ENCODE results near the gene KAZN. TPM values are rescaled to one million over a fixed set of nuclear protein-coding genes. Genes with fewer than 3 reads are reported as not detected.

KAZN gene
- polyA plus RNA-seq, 1 donor (not counting 4 experiments of a cell fraction or from before 2014, with no cell fraction given) = 5.9 TPM

GRCh38 chr1:15028102-15028501 lies 429.6 kb downstream of the KAZN start:
- Histone ChIP-seq H3K27ac (ENCODE audit: control insufficient read depth, insufficient read depth, low read length) (no peak overlapping the region), H3K36me3 (ENCODE audit: control insufficient read depth in 2 of 2, extremely low read depth in 1 of 2, insufficient read depth in 2 of 2, low read length in 2 of 2) (no peaks in the 10 kb centered on the region), H3K4me2 (ENCODE audit: control insufficient read depth, extremely low read depth, insufficient read depth, low read depth, low read length) (no peak overlapping the region), H3K27me3 (ENCODE audit: control insufficient read depth, extremely low read depth, insufficient read depth, low read length) (no peaks in the 10 kb centered on the region), H4K20me1 (ENCODE audit: control insufficient read depth, extremely low read depth, insufficient read depth, low read length) (no peaks in the 10 kb centered on the region), H3K4me3 (ENCODE audit: control insufficient read depth in 2 of 3, extremely low read depth in 1 of 3, insufficient read depth in 2 of 3, low read depth in 1 of 3, low read length in 3 of 3) (no peak overlapping the region), H3K9ac (ENCODE audit: control insufficient read depth, extremely low read depth, insufficient read depth, low read length) (no peak overlapping the region), H3K79me2 (ENCODE audit: control insufficient read depth, insufficient read depth, low read length) (peaks cover 8% of the 10 kb centered on the region), H3K9me1 (ENCODE audit: control insufficient read depth, extremely low read depth, insufficient read depth, low read length) (no peaks in the 10 kb centered on the region), H2AFZ (ENCODE audit: control insufficient read depth, low read length) (no peak overlapping the region), H3K4me1 (ENCODE audit: control insufficient read depth, extremely low read depth, insufficient read depth, low read length) (no peaks in the 10 kb centered on the region), H3K9me3 (ENCODE audit: control insufficient read depth, low read depth, low read length) (no peaks in the 10 kb centered on the region)
- FAIRE-seq = no peak
- no peak for TF ChIP-seq CTCF (optimal IDR thresholded peaks at IDR 0.05 in 1 of 3, IDR thresholded peaks at IDR 0.05 in 1 of 3, conservative IDR thresholded peaks at IDR 0.05 in 1 of 3; ENCODE audit: extremely low read depth in 1 of 3, insufficient read depth in 2 of 3, low read length in 3 of 3)
- TF ChIP-seq EZH2 (IDR thresholded peaks at IDR 0.05; ENCODE audit: low read length) = no peak
- dilution Hi-C loops (cut with MboI; ENCODE audit: extremely low pct_ligation_motif_present, low sequenced_read_pairs) = no loop called here
- DNase-seq (ENCODE audit: low read depth, low spot score) = no peak

- no peaks in the 10 kb centered on the region for H3K9me1 ChIP-seq (ENCODE audit: control insufficient read depth, extremely low read depth, insufficient read depth, low read length)
- H3K27ac ChIP-seq (ENCODE audit: control insufficient read depth, insufficient read depth, low read length) = no peak overlapping the region
- H3K4me3 ChIP-seq (ENCODE audit: control insufficient read depth in 2 of 3, extremely low read depth in 1 of 3, insufficient read depth in 2 of 3, low read depth in 1 of 3, low read length in 3 of 3) = no peak overlapping the region
- H3K27me3 ChIP-seq (ENCODE audit: control insufficient read depth, extremely low read depth, insufficient read depth, low read length) = no peaks in the 10 kb centered on the region
- no peak overlapping the region for H3K4me2 ChIP-seq (ENCODE audit: control insufficient read depth, extremely low read depth, insufficient read depth, low read depth, low read length)
- no peaks in the 10 kb centered on the region for H4K20me1 ChIP-seq (ENCODE audit: control insufficient read depth, extremely low read depth, insufficient read depth, low read length)
- no peaks in the 10 kb centered on the region for H3K9me3 ChIP-seq (ENCODE audit: control insufficient read depth, low read depth, low read length)
- peaks cover 4% of the 10 kb centered on the region for H3K4me1 ChIP-seq (ENCODE audit: control insufficient read depth, extremely low read depth, insufficient read depth, low read length)
- no peak for TF ChIP-seq EZH2 (IDR thresholded peaks at IDR 0.05; ENCODE audit: low read length)
- TF ChIP-seq CTCF (optimal IDR thresholded peaks at IDR 0.05 in 1 of 3, IDR thresholded peaks at IDR 0.05 in 1 of 3, conservative IDR thresholded peaks at IDR 0.05 in 1 of 3; ENCODE audit: extremely low read depth in 1 of 3, insufficient read depth in 2 of 3, low read length in 3 of 3) = no peak
- no peak for FAIRE-seq
- H3K9ac ChIP-seq (ENCODE audit: control insufficient read depth, extremely low read depth, insufficient read depth, low read length) = no peak overlapping the region
- no peak for DNase-seq (ENCODE audit: low read depth, low spot score)
- H3K79me2 ChIP-seq (ENCODE audit: control insufficient read depth, insufficient read depth, low read length) = peaks cover 8% of the 10 kb centered on the region
- no peaks in the 10 kb centered on the region for H3K36me3 ChIP-seq (ENCODE audit: control insufficient read depth in 2 of 2, extremely low read depth in 1 of 2, insufficient read depth in 2 of 2, low read length in 2 of 2)
- dilution Hi-C loops (cut with MboI; ENCODE audit: extremely low pct_ligation_motif_present, low sequenced_read_pairs) = no loop called here
- no peak overlapping the region for H2AFZ ChIP-seq (ENCODE audit: control insufficient read depth, low read length)
Observed at GRCh38 chr1:15028616-15029015, 430.1 kb downstream of the KAZN start.
